GM11168 (cell line): ENCODE results near the gene FECH.

Source experiments
- in situ Hi-C: fragments of 300-500 bp; cut with MboI; formaldehyde crosslinking; loops from one replicate; pipeline ENCODE4 v1.12.0; 2022; ENCODE audit warnings: low sequenced_read_pairs; ENCODE audit not compliant: unreplicated experiment

The FECH gene

GRCh38 chr18:57583297-57583835 lies 3.1 kb downstream of the FECH start:
- in situ Hi-C loops, result no loop called here

GRCh38 chr18:57581301-57581934 lies 5.1 kb downstream of the FECH start:
- in situ Hi-C loops, result no loop called here

GRCh38 chr18:57579934-57580333 lies 6.6 kb downstream of the FECH start:
- in situ Hi-C loops, result no loop called here

- in situ Hi-C loops, result no loop called here
Observed at GRCh38 chr18:57576316-57576715, 10.2 kb downstream of the FECH start.

- in situ Hi-C loops, result no loop called here
Observed at GRCh38 chr18:57575542-57575941, 11.0 kb downstream of the FECH start.

- in situ Hi-C loops, result loop anchor here (25.0 kb wide), 1 partner anchor 838 kb away; no protein-coding TSS in a partner anchor
Observed at GRCh38 chr18:57574866-57575265, 11.6 kb downstream of the FECH start.

- in situ Hi-C loops, result loop anchor here (25.0 kb wide), 1 partner anchor 833 kb away; no protein-coding TSS in a partner anchor
Observed at GRCh38 chr18:57570162-57570561, 16.3 kb downstream of the FECH start.

- in situ Hi-C loops, result loop anchor here (25.0 kb wide), 1 partner anchor 832 kb away; no protein-coding TSS in a partner anchor
Observed at GRCh38 chr18:57569133-57569532, 17.4 kb downstream of the FECH start.

GRCh38 chr18:57561728-57562423 lies 24.6 kb downstream of the FECH start:
- in situ Hi-C loops, result loop anchor here (25.0 kb wide), 1 partner anchor 825 kb away; no protein-coding TSS in a partner anchor

- in situ Hi-C loops, result loop anchor here (25.0 kb wide), 1 partner anchor 824 kb away; no protein-coding TSS in a partner anchor
Observed at GRCh38 chr18:57561261-57561660, 25.2 kb downstream of the FECH start.

GRCh38 chr18:57559314-57559713 lies 27.2 kb downstream of the FECH start:
- in situ Hi-C loops, result loop anchor here (25.0 kb wide), 1 partner anchor 822 kb away; no protein-coding TSS in a partner anchor

GRCh38 chr18:57555134-57555533 lies 31.4 kb downstream of the FECH start:
- in situ Hi-C loops, result loop anchor here (25.0 kb wide), 1 partner anchor 818 kb away; no protein-coding TSS in a partner anchor

- in situ Hi-C loops, result loop anchor here (25.0 kb wide), 1 partner anchor 813 kb away; no protein-coding TSS in a partner anchor
Observed at GRCh38 chr18:57550510-57550909, 36.0 kb downstream of the FECH start.

GRCh38 chr18:57547260-57547659 lies 39.2 kb downstream of the FECH start:
- in situ Hi-C loops, result no loop called here

GRCh38 chr18:57544936-57545660 lies 41.4 kb downstream of the FECH start:
- in situ Hi-C loops, result no loop called here

GRCh38 chr18:57543560-57543959 lies 42.9 kb downstream of the FECH start:
- in situ Hi-C loops, result no loop called here

- in situ Hi-C loops, result no loop called here
Observed at GRCh38 chr18:57542812-57543427, 43.6 kb downstream of the FECH start.

GRCh38 chr18:57542126-57542525 lies 44.4 kb downstream of the FECH start:
- in situ Hi-C loops, result no loop called here

GRCh38 chr18:57539702-57540101 lies 46.8 kb downstream of the FECH start:
- in situ Hi-C loops, result no loop called here

GRCh38 chr18:57538614-57539013 lies 47.9 kb downstream of the FECH start:
- in situ Hi-C loops, result no loop called here
